Stromal cell of bone marrow (primary cell): ENCODE measurements around the gene BPTF.
A peak's percentile ranks its signal among the peaks of the same experiment; 100 is the strongest.
"Not testable (repeated sequence)": the region's sequence is repeated elsewhere in the genome, so short reads cannot be mapped to it uniquely, and the experiment has no call there.

Source experiments
- DNase-seq: peaks from one replicate; pipeline ENCODE4 v3.0.0-alpha.2; 2012; ENCODE audit warnings: low read depth

Gene BPTF

DNA sequence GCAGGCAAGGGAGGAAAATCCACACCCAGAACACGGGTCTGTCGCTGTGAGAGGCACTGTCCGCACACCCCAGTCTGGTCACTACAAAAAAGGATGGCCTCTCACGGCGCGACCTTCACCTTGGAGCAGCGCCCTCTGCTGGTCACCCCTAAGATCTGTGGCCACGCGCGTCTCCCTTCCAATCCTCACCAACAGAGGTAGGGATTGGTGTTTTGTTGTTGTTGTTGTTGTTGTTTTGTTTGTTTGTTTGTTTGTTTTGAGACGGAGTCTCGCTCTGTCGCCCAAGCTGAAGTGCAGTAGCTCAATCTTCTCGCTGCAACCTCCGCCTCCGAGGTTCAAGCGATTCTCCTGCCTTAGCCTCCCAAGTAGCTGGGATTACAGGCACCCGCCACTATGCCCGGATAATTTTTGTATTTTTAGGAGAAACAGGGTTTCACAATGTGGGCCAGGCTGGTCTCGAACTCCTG is 185.9 kb downstream of the BPTF start:
- DNase-seq = no peak

- no peak for DNase-seq
Measured at GRCh38 chr17:68013385-68013784, 188.1 kb downstream of the BPTF start.

- DNase-seq = no peak
Measured at GRCh38 chr17:68015081-68015723, 189.9 kb downstream of the BPTF start.

DNA sequence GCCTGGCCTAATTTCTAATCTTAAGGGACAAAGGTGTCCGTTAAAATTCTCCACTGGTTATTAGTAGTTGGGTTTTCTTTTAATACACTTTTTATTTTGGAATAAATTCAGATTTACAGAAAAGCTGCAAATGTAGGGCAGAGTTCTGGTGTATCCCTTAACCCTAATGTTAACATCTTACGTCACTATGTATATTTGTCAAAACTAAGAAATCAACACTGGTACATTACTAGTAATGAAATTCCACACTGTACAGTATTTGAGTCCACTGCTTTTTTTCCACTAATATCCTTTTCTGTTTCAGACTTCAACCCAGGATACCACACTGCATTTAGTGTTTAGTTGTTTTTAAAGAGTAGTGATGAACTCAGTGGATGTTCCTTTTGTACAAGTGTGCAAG is 191.5 kb downstream of the BPTF start:
- DNase-seq = no peak

DNA sequence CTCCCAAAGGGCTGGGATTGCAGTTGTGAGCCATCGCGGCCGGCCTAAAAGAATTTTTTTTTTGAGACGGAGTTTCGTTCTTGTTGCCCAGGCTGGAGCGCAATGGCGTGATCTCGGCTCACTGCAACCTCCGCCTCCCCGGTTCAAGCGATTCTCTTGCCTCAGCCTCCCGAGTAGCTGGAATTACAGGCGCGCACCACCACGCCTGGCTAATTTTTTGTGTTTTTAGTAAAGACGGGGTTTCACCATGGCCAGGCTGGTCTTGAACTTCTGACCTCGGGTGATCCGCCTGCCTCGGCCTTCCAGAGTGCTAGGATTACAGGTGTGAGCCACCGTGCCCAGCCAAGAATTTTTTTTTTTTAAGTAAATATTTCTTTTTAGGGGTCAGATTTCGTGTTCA is 193.2 kb downstream of the BPTF start:
- DNase-seq = not testable (repeated sequence)

DNA sequence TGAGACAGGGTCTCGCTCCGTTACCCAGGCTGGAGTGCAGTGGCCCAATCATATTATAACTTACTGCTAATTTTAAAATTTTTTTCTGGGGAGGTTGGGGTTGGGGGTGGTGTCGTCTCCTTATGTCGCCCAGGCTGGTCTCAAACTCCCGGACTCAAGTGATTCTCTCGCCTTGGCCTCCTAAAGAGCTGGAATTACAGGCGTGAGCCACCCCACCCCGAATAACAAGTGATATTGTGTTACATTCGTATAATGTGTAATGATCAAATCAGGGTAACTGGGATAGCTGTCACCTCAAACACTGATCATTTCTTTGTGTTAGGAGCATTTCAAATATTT is 194.0 kb downstream of the BPTF start:
- DNase-seq = no peak

DNA sequence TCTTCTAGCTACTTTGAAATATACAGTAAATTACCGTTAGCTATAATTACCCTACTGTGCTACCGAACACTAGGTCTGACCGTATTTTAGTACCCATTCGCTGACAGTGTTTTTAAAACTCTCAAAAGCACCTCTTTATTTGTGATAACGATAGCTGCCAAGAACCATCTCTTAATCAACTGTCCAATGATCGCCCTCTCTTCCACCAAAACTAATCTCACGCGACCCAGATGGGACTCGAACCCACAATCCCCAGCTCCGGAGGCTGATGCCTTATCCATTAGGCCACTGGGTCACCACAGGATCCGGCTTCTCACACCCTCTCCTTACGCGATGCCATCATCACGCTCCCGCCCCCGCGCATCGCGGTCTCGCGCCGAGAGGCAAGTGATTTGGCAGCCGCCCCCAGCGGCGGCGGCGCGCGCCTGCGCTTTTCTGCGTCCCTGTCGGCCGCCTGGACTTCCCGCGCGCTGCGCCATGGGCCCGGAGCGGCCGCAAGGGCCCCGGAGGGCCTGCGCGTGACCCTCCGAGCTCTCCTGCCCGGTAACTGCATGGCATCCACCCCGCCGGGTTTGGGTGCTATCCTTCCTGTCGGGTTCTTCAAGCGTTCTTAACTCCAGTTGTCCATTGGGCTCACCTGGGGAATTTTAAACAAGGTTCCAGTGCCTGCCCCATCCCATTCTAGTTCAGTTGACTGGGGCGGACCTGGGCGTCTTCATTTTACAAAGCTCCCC is 194.5 kb downstream of the BPTF start:
- peak; percentile 85 for DNase-seq

DNA sequence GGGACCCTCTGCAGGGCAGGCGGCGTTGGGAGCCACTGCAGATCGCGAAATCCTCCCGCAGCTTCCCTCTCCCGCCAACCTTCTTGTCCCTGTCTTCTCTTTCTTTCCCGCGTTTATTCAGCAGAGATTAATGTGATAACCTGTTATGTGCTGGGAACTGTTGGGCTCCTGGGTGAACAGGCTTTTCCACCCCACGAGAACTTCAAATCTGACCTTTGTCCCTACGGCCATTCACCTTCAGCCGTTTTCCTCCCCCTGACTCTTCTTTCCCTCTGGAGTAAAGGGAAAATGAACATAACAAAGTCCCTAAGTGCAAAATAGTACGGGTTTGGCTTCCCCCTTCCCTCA is 195.1 kb downstream of the BPTF start:
- no peak for DNase-seq

GRCh38 chr17:68020791-68021190 is 195.5 kb downstream of the BPTF start:
- DNase-seq = not testable (repeated sequence)

DNA sequence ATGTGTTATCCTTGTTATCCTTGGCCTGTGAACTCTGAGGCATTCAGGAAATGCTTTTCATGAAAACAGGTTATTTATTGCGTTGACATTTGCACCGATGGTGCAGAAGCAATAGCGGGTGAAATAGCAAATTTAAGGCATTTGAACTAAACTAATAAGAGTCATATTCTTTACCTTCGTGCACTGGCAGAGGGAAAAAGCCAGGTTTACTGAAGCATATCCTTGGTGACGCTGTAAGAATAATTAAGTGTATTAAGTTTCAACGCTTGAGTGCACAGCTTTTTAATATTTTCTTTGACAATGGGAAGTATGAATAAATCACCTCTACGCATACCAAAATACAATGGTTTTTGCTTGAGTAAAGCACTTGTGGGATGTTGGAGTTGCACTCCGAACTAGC is 196.7 kb downstream of the BPTF start:
- no peak for DNase-seq

- DNase-seq = not testable (repeated sequence)
Measured at GRCh38 chr17:68022547-68022946, 197.2 kb downstream of the BPTF start.

DNA sequence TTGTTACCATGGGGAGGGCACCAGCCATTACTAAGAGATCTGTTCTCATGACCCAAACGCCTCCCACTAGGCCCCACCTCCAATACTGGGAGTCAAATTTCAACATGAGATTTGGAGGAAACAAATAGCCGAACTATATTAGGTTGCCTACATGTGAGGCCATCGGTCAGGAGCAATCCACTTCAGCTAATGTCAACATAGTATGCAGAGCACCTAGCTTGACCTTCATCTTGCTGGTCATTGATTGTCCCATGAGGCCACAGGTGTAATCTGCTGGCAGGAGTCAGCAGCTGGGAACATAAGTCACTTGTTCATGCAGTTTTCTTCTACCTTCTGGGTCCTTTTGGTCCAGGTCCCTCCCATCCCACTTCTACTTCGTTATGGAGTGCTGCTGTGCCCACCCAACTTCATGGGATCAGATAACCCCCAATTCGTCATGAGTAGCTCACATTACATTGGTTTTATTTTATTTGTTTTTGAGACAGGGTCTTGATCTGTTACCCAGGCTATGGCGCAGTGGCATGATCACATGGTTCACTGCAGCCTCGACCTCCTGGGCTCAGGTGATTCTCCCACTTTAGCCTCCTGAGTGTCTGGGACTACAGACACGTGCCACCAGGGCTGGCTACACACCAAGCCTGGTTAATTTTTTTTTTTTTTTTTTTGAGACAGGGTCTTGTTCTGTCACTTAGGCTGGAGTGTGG is 204.4 kb downstream of the BPTF start:
- DNase-seq = no peak
